ENCODE data around the gene PMPCB.

Gene PMPCB

DNA sequence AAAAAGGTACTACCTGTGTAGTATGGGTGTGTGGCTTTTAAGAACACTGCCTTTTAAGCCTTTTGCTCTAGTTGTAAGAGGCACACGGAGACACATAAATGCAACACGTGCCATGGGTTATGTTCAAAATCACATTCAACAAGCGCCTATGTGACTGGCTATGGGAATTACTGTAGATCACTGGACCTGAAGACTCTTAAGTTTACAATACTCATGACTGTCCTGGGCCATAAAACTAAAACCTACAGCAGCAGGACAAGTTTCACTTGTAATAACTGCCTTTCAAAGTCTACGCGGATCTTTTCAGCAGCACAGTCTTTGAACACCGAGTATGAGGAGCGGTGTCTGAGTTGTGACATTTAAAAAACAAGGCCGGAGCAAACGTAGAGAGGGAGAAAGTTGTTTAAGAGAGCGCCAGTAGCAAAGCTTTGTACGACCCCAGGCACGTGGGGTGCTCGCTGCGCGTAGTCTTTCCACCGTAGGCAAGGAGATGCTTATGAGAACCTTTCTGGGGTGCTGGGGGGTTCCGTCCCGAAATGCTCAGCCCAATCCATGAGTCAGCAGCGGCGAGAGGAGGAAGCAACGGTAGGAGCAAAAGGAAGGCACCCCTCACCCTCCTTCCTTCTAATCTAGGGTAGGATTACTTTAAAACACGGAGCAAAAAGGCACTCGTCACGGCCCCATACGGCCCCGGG is 46.7 kb downstream of the PMPCB start:
- Histone ChIP-seq H3K36me3 (replicated peaks; ENCODE audit: low read depth, low read length) (peaks cover 26% of the 10 kb centered on the region), H3K79me2 (ENCODE audit: low read length) (peaks cover 84% of the 10 kb centered on the region), H4K20me1 (ENCODE audit: insufficient read depth, low read length) (peaks cover 2% of the 10 kb centered on the region; the same call in 1 of the 2 replicates), H3K4me2 (ENCODE audit: low read length) (peak overlapping the region; percentile 93), H3K9me3 (ENCODE audit: insufficient read depth, low read length) (no peaks in the 10 kb centered on the region), H2AFZ (ENCODE audit: low read depth, low read length) (peak overlapping the region; percentile 64; the same call in 1 of the 2 replicates), H3K27me3 (ENCODE audit: low read depth, low read length) (no peaks in the 10 kb centered on the region), H3K9ac (ENCODE audit: low read length) (peak overlapping the region; percentile 94), H3K4me1 (ENCODE audit: low read length) (peaks cover 22% of the 10 kb centered on the region), H3K27ac (ENCODE audit: low read length) (peak overlapping the region; percentile 68), H3K4me3 (ENCODE audit: low read length) (peak overlapping the region; percentile 91)
- TF ChIP-seq, protein P1, sequence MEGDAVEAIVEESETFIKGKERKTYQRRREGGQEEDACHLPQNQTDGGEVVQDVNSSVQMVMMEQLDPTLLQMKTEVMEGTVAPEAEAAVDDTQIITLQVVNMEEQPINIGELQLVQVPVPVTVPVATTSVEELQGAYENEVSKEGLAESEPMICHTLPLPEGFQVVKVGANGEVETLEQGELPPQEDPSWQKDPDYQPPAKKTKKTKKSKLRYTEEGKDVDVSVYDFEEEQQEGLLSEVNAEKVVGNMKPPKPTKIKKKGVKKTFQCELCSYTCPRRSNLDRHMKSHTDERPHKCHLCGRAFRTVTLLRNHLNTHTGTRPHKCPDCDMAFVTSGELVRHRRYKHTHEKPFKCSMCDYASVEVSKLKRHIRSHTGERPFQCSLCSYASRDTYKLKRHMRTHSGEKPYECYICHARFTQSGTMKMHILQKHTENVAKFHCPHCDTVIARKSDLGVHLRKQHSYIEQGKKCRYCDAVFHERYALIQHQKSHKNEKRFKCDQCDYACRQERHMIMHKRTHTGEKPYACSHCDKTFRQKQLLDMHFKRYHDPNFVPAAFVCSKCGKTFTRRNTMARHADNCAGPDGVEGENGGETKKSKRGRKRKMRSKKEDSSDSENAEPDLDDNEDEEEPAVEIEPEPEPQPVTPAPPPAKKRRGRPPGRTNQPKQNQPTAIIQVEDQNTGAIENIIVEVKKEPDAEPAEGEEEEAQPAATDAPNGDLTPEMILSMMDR (IDR thresholded peaks at IDR 0.05; ENCODE audit: low read depth, low read length): no peak
- TF ChIP-seq EZH2phosphoT487 (IDR thresholded peaks at IDR 0.05; ENCODE audit: low read depth): no peak

DNA sequence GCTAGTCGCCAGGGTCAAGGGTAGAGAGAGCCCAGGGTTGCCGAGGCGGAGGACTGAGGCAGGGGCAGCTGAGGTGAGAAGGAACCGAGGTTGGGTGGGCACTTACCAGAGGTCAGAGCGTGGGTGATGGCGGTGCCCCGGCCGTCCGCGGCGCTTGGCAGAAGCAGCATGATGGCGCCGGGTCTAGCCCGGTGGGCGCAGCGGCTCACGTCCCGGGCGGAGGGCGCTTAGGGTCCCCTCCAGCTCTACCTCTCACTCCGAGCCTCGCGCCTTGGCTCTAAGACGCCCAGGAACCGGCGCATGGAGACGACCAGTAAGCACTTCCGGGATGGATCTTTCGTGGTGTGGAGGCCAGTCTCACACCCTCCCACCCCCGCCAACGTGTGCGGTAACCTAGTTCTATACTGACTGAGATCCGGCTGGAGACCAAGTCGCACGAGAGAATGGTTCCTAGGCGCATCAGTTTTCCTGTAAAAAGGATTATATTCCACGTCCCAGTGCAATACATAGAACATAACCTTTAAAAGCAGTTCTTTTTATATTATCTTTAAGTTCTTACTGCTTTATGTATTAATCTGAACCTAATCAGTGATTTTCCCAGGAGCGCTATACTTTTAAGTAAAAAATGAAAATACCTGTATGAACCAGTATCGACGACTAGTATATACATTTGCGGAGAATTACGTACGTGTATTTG is 47.4 kb downstream of the PMPCB start, which contains the start of gene DNAJC2:
DNAJC2 (minus strand) TSS at position 315 of the 697 bp plus-strand sequence; CDS start at position 170, 145 bp downstream.
- Histone ChIP-seq H3K79me2 (ENCODE audit: low read length) (peaks cover 84% of the 10 kb centered on the region), H3K27ac (ENCODE audit: low read length) (peak within 1 kb of the TSS; percentile 68), H2AFZ (ENCODE audit: low read depth, low read length) (peak within 1 kb of the TSS; percentile 93), H3K27me3 (ENCODE audit: low read depth, low read length) (no peaks in the 10 kb centered on the region), H3K9ac (ENCODE audit: low read length) (peak within 1 kb of the TSS; percentile 94), H3K4me1 (ENCODE audit: low read length) (peaks cover 28% of the 10 kb centered on the region), H3K36me3 (replicated peaks; ENCODE audit: low read depth, low read length) (peaks cover 20% of the 10 kb centered on the region), H3K9me3 (ENCODE audit: insufficient read depth, low read length) (no peaks in the 10 kb centered on the region), H3K4me3 (ENCODE audit: low read length) (peak within 1 kb of the TSS; percentile 91), H4K20me1 (ENCODE audit: insufficient read depth, low read length) (peaks cover 2% of the 10 kb centered on the region; the same call in 1 of the 2 replicates), H3K4me2 (ENCODE audit: low read length) (peak within 1 kb of the TSS; percentile 93)
- no peak for TF ChIP-seq EZH2phosphoT487 (IDR thresholded peaks at IDR 0.05; ENCODE audit: low read depth)
- TF ChIP-seq, protein P1 (IDR thresholded peaks at IDR 0.05; ENCODE audit: low read depth, low read length): no peak

- Histone ChIP-seq H3K79me2 (ENCODE audit: low read length) (peaks cover 84% of the 10 kb centered on the region), H3K36me3 (replicated peaks; ENCODE audit: low read depth, low read length) (peaks cover 14% of the 10 kb centered on the region), H3K27me3 (ENCODE audit: low read depth, low read length) (no peaks in the 10 kb centered on the region), H3K9ac (ENCODE audit: low read length) (no peak overlapping the region), H3K9me3 (ENCODE audit: insufficient read depth, low read length) (no peaks in the 10 kb centered on the region), H3K4me2 (ENCODE audit: low read length) (peak overlapping the region; percentile 82; the same call in 1 of the 2 replicates), H3K4me3 (ENCODE audit: low read length) (no peak overlapping the region), H3K4me1 (ENCODE audit: low read length) (peaks cover 33% of the 10 kb centered on the region), H2AFZ (ENCODE audit: low read depth, low read length) (no peak overlapping the region), H3K27ac (ENCODE audit: low read length) (no peak overlapping the region), H4K20me1 (ENCODE audit: insufficient read depth, low read length) (peaks cover 9% of the 10 kb centered on the region; the same call in 1 of the 2 replicates)
- TF ChIP-seq EZH2phosphoT487 (IDR thresholded peaks at IDR 0.05; ENCODE audit: low read depth): no peak
- TF ChIP-seq, protein P1 (IDR thresholded peaks at IDR 0.05; ENCODE audit: low read depth, low read length): no peak
Measured at GRCh38 chr7:103346396-103346795, 49.2 kb downstream of the PMPCB start.

Measured in OCI-LY3 (cell line).